Activated CD4-positive, alpha-beta T cell treated with anti-CD3 and anti-CD28 coated beads, Interleukin-2, amount 50 U/mL, for 1 hour (primary cell): ENCODE data around the gene CIRBP.

Source experiments
- DNase-seq: peaks from one replicate; pipeline ENCODE4 v3.0.0-alpha.2; 2020

Gene CIRBP

DNA sequence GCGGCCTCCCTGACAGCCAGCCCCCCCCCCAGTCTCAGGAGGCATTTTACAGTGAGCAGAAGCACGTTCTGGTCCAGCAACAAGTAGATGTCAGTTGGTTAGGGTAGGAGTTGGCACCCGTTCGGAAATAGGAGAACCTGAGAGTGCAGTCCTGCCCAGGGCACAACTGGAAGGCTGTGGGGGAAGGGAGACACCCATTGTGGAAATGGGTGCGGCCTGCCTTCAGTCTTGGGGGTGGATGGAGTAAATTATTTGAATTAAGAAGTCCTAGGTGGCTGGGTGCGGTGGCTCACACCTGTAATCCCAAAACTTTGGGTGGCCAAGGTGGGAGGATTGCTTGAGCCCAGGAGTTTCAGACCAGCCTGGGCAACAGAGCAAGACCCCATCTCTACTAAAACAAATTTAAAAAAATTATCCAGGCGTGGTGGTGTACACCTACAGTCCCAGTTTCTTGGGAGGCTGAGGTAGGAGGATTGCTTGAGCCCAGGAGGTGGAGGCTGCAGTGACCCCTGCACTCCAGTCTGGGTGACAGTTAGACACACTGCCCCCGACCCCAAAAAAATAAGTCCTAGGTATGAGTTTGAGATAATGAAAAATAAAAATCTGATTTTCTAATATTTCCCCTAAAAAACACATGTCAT lies 1.2 kb downstream of the CIRBP start:
- DNase-seq: no peak

DNA sequence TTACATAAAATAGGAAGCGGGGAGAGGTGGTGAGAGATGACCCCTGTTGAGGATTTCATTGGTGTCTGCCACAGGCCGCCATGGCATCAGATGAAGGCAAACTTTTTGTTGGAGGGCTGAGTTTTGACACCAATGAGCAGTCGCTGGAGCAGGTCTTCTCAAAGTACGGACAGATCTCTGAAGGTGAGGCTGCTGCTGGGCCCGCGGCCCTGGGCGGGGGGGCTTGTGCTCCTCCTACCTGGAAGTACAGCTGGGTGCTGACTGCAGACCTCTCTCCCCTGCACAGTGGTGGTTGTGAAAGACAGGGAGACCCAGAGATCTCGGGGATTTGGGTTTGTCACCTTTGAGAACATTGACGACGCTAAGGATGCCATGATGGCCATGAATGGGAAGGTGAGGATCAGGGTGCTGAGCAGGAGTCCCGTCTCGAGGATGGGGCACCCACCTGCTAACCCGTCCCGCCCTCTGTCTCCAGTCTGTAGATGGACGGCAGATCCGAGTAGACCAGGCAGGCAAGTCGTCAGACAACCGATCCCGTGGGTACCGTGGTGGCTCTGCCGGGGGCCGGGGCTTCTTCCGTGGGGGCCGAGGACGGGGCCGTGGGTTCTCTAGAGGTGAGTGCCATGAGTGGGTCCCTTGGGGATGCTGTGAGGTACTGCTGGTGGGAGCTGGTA lies 1.9 kb downstream of the CIRBP start:
- DNase-seq: no peak

DNA sequence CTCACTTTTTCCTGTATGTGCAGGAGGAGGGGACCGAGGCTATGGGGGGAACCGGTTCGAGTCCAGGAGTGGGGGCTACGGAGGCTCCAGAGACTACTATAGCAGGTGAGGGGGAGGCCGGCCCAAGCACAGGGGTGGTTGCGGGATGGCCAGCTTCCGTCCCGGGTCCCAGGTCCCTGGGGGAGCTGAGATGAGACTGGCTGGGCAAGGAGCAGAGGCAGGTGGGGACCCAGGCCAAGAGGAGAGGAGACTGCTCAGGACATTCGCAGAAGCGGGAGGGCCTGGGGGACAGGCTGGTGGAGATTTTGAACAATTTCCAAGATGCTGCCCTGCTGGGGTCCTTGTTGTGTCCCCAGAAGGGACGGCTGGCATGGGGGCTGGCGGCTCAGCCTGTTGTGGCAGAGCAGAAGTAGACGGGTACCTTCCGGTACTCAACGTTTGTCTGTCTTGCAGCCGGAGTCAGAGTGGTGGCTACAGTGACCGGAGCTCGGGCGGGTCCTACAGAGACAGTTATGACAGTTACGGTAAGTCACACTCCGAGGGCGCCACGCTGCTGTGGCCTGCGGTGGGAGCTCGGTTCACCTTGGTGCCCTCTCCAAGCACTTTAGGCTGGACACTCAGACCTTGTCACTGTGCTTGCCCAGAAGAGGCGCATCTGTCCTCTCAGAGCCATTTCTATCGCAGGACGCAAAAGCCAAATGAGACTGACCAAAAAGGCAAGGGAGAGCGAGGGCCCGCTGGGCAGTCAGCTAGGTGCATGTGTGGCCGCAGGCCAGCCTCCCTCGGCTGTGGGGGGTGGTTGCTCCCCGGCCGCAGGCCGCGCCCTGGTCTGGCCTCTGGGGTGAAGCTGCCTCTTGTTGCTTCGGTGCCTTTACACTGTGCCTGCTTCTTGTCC lies 2.6 kb downstream of the CIRBP start:
- DNase-seq: no peak

DNA sequence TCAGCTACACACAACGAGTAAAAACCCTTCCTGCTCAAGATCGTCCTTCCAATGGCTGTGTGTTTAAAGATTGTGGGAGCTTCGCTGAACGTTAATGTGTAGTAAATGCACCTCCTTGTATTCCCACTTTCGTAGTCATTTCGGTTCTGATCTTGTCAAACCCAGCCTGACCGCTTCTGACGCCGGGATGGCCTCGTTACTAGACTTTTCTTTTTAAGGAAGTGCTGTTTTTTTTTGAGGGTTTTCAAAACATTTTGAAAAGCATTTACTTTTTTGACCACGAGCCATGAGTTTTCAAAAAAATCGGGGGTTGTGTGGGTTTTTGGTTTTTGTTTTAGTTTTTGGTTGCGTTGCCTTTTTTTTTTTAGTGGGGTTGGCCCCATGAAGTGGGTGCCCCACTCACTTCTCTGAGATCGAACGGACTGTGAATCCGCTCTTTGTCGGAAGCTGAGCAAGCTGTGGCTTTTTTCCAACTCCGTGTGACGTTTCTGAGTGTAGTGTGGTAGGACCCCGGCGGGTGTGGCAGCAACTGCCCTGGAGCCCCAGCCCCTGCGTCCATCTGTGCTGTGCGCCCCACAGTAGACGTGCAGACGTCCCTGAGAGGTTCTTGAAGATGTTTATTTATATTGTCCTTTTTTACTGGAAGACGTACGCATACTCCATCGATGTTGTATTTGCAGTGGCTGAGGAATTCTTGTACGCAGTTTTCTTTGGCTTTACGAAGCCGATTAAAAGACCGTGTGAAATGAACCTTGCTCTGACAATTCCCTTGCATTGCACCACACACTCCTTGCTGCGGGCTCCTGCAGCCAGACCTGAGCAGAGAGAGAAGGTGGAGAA lies 3.5 kb downstream of the CIRBP start:
- no peak for DNase-seq

DNA sequence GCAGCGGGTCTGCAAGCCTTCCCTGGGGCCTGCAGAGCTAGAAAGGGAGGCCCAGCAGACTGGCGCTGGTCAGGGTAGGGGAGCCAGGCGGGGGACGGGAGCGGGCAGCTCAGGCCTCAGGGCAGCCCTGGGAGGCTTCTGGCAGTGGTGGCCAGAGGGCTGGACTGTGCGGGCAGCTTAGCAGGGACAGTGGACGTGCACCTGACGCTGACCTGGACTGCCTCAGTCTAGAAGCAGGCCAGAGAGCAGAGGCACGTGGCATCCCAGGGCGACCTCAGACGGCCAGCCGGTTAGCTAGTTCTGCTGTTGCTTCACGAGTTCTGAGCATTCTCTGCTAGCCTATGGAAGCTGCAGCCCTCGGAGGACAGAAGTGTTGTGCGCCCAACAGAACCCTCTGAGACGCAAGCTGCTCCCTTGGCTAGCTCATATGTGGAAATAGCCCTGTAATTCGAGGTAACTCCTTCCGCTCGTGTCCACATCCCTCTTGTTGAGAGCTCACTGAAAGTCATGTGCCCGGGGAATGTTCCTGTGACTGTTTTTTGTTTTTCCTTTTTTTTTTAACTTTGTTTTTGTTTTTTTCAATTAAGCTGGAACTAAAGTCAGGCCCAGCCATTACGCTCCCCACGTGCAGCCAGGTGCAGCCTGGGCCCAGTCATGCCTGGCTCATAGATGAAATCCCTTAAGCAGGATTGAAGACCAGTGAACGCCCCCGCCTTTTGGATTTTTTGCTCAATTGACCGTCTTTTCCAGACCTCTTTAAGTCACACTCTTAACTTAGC lies 4.3 kb downstream of the CIRBP start:
- DNase-seq: no peak

DNA sequence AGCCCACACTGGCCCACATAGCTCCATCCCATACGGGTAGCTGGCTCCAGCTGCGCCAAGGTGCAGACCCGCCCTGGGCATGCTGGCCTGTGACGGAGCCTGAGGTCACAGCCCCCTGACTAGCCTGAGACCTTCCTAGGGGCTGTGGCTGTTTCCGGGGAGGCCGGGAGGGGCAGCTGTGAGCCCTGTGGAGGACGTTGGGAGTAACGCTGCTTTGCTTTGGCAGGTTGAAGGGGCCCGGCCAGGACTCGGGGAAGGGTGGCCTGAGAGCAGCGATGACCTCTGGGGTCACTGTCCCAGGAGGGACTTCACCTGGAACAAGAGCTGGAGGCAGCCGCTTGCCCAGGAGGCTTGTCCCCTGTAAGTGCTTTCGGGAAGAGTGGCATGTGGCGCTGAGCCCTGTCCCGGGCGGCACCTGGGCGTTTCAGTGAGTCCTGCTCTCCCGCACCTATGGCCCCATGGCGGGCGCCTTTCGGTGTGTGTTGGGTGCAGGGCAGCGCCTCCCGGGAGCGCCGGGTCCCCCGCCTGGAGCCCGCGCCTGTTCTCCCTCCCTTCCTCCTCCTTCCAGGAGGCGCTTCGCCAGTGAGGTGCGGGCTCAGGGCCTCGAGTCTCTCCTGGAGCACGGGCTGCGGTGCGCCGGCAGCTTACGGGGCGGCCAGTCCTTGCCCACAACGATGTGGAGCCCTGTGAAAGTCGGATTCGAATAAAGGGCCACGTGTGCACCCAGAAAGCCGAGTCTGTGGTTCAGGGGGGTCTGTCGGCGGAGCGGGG lies 5.1 kb downstream of the CIRBP start:
- DNase-seq: no peak

DNA sequence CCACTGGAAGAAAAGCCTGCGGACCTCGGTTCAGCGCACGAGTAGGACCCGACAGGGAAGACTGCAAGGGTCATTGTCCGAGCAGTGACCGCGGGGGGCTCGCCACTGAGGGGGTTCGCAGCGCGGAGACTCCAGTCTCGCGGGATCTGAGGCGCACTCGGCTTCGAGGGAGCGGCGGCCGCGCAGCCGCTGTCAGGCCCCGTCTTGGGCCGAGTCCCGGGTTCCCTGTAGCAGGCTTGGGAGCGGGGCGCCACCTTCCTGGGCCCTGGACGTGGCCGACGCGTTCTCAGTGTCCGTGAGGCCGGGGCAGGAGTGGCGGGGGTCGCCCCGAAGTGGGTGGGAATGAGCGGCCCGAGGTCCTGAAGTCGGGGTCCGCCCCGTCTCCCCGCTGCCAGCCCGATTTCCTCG lies 5.7 kb downstream of the CIRBP start:
- DNase-seq: no peak

DNA sequence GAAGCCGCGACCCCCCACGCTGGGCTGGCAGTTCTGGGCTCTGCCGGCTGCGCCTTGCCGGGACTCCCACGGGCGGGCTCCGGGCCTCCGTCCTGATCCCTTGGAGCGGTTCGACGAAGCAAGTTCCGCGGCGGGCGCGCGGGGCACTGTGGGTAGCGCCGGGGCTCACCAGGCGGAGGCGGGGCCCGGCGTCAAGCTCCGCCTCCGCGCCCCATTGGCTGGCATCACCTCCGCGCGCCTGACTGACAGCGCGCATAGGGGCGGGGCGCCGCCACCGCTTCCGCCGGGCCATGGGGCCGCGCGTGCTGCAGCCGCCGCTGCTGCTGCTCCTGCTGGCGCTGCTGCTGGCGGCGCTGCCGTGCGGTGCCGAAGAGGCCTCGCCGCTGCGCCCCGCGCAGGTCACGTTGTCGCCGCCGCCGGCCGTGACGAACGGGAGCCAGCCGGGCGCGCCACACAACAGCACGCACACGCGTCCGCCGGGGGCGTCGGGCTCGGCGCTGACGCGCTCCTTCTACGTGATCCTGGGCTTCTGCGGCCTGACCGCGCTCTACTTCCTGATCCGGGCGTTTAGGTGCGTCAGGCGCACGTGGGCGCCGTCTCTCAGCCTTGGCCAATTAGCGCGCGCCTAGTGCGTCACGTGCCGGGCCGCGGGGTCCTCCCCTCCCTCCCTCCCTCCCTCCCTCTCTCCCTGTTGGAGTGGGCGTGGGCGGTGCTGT lies 6.3 kb downstream of the CIRBP start, which contains the start of gene FAM174C:
FAM174C (plus strand) TSS at position 271 of the 716 bp plus-strand sequence; CDS start at position 291, 20 bp downstream.
- peak; percentile 92 for DNase-seq

DNA sequence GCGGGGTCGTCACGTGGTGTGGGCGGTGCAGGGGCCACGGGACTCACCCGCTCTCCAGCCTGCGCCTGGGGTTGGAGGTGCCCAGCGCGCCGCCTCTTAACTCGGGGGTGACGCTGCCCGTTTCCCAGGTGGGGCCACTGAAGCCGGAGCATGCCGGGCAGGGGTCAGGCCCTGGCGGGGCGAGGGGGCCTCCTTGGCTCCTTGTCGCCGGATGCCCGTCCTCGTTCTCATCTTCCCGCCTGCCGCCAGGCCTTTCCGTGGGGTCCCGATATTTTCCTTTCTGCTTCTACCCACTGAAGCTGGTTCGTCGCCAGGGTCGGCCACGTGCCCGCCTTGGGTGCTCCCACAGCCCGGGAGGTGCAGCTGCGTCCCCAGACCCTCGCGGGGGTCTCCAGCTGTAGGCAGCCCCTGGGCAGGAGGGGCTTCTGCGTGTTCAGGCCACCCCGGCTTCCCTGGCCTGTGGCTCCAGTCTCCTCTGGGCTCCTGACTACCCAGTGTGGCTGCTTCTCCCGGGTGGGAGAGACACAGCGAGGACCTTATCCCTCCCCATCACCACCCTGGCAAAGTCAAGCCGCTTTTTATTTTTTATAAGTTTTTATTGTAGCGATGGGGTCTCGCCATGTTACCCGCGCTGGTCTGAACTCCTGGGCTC lies 7.0 kb downstream of the CIRBP start:
- DNase-seq: no peak

DNA sequence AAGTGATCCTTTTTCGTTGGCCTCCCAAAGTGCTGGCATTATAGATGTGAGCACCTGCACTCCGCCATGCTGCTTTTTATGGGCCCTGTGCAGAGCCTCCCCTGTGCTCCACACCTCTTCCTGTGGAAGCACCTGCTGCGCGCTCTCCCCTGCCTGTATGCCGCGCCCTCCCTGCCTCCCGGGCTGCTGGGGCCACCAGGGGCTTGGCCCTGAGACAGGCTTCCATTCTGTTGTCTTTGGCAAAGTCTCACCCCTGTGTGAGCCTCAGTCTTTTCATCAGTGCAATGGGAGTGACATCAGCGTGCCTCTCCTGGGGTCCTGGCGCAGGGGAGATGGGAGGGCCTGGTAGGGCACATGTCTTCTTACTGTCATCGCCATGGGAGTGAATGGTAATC lies 7.5 kb downstream of the CIRBP start:
- DNase-seq: no peak

DNA sequence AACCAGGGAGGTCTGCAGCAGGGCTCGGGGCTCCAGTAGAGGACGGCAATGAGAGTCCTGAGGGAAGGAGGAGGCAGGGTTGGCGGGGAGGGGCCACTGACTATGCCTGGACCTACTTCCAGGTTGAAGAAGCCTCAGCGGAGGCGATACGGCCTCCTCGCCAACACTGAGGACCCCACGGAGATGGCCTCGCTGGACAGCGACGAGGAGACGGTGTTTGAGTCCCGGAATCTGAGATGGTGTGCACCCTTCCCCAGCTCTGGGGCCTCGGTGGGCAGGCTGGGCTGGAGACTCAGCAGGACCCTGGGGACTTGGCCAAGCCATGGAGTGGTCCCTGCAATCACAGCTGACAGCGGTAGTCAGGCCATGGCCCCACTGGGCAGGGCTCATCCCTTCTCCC lies 7.9 kb downstream of the CIRBP start:
- DNase-seq: no peak

DNA sequence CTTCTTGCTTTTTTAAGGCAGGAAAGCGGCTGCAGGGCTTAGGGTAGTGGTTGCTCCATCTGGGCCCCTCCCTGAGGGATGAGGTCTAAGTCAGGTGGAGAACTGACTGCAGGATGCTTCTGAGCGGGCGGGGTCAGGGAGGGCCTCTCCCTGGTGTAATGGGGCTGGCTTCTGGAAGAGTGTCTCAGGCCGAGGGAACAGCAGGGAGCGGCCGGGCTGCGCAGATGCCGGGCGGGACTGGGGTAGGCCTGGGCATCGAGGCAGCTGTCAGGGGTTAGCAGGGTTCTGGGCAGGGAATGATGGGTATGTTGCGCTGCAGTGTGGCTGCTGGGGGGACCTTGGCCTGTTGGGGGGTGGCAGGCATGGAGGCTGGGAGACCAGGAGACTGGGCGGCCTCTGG lies 8.9 kb downstream of the CIRBP start:
- no peak for DNase-seq

DNA sequence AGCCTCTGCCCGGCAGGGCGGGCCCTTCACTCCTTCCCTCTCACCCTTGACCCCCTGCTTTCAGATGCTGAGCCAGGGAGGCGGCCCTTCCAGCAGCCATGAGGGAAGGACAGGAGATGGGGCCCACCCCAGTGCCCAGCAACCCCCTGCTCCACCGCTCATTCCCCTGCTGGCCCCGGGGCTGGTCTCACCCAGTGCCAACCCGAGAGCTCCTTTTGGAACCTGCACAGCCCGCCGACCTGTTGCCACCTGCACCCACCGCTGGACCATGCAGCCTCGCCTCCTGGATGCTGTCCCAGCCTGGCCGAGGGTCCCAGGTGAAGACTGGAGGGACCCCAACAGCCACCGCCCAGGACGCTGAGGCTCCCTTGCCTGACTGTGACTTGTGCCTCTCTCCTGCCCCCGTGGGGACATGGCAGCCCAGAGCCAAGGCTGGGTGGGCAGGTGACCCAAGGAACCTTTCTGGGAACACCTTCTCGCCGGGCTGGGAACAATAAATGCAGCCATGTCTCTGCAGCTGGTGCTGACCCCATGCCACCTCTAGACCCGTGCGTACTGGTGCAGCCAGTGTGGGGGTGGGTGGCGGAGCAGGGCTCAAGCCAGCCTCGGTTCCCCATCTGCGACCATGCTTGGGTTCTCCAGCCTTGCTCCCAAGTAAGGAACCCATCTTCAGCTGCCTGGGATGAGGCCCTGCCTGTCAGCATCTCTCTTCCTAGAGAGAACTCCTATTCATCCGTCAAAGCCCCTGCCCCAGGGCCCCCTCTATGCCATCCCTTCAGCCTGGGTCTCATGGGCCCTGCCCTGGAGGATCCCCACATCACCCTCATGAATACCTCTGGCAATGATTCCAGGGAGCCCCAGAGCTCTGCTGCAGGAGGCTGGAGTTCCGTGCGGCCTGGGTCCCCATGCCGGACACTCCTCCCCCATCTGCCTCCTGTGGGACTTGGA lies 9.9 kb downstream of the CIRBP start:
- DNase-seq: no peak

DNA sequence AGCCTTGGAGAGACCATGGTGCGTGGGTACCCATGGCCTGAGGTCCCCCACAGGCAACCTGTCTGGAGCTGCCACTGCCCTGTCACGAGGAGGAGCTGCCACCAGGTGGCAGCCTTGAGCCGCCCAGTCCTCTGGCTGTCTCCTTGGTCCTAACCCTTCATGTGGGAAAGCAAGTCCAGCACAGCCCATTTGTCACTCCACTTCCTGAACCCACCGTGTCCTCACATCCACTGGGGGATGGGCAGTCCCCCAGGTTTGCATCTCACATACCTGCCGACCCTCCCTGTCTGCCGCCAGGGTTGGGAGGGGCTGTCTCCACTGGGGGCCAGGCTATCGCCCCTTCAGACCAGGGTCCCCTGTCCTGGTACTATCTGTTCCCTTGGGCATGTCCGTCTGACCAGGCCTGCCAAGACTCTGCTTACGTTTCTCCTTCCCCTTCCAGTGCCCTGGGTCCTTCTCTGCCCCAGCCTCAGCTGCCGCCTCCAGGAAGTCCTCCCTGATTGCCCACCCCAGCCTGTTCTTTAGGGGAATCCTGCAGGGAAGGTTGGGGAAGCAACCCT lies 10.7 kb downstream of the CIRBP start:
- peak; percentile 78 for DNase-seq

DNA sequence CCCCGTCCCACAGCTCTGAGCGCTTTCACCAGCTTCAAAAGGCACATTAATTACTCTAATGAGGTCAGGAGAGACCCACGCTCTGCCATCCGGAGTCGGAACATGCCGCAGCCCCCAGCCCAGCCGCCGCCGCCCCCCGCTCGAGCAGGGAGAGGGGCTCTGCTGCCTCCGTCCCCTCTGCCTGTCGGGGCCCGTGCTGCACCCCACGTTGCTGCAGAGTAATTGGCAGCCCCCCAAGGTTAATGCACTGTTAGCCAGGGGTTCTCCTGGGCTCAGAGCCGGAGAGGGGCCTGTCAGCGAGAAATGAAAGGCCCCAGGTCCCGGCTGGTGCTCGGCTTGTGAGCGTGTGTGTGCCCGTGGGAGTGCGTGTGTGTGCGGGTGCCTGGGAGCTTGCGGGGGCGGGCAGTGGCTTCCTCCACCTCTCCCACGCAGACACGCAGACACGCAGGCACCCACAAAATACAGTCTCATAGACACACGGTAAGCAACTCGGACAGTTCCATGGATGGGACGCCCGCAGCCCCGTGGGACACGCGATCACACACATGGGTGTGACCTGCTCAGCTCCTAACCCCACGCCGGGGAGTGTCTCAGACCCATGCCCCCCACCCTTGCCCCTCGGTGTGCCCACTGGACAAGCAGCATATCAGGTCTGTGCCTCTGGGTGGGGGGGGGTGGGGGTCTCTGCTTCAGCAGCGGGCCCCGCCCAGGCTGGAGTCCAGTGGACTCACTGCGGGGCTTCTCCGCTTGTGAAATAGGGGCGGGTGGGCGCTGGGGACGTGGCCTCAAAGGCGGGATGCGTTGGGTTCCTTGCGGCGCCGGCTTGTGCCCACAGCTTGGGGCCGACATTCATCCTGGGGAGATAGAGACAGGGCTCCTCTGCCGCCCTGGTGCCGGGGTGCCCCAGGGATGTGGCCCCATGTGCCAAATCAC lies 11.8 kb downstream of the CIRBP start:
- DNase-seq: no peak

DNA sequence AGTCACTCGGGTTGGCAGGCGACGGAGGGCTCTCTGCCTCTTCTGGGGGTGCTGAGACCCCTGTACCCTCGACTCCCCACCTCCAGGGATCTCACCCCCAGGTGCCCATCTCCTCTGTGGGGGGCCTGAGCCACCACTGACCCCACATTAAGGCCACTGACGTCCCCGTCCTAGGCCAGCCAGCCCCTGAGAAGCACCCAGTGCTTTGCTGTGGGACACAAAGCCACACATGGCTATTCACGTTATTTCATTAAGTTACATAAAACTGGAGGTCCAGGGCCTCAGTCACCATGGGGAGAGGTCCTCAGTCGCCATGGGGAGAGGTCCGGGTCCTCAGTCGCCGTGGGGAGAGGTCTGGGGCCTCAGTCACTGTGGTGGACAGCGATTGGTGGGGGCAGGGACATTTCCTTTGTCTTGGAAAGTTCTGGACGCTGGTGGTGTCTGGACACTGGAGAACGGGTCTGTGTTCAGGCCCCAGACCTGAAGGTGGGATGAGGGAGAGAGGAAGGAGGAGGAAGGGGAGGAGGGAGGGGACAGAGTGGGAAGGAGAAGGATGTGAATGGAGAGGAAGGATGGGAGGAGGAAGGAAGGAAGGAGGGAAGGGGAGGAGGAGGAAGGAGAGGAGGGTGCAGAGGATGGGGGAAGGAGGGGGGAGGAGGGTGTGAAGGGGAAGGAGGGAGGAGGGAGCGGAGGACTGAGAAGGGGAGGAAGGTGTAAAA lies 12.6 kb downstream of the CIRBP start:
- DNase-seq: no peak
